Measurements from ENCODE around the gene PCDH9.

PCDH9 gene

GRCh38 chr13:66553391-66553790 lies 676.7 kb downstream of the PCDH9 start:
- H2AFZ ChIP-seq (ENCODE audit: insufficient read depth, low read length, poor library complexity) = no peak overlapping the region
- WGBS (ENCODE audit: extremely low coverage, insufficient coverage, insufficient read length) = no CpG with 5 or more reads among the region's 2 CpGs

GRCh38 chr13:66551128-66551527 lies 679.0 kb downstream of the PCDH9 start:
- H3K4me1 ChIP-seq (ENCODE audit: control insufficient read depth in 1 of 2, insufficient read depth in 2 of 2, low read length in 2 of 2) = no peaks in the 10 kb centered on the region

More at GRCh38 chr13:66553391-66553790, 676.7 kb downstream of the PCDH9 start:
- no peak overlapping the region for H3K4me3 ChIP-seq (ENCODE audit: low read depth, low read length)
- H3K27me3 ChIP-seq (ENCODE audit: insufficient read depth, low read length) = no peaks in the 10 kb centered on the region
- H2BK120ac ChIP-seq (ENCODE audit: insufficient read depth, low read length, poor library complexity) = no peak overlapping the region
- H3K79me2 ChIP-seq (ENCODE audit: control insufficient read depth, insufficient read depth, low read length, poor library complexity) = no peaks in the 10 kb centered on the region
- no peak overlapping the region for H3K14ac ChIP-seq (ENCODE audit: low read length)
- H3K4me1 ChIP-seq (ENCODE audit: control insufficient read depth in 1 of 2, insufficient read depth in 2 of 2, low read length in 2 of 2) = no peaks in the 10 kb centered on the region
- no peak overlapping the region for H2BK5ac ChIP-seq (ENCODE audit: low read depth, low read length, poor library complexity)
- no peak overlapping the region for H2BK12ac ChIP-seq (ENCODE audit: low read length)
- H3K4ac ChIP-seq (ENCODE audit: low read depth, low read length) = no peak overlapping the region
- H3K36me3 ChIP-seq (ENCODE audit: control insufficient read depth in 1 of 2, insufficient read depth in 2 of 2, low read length in 2 of 2) = no peaks in the 10 kb centered on the region
- no peak overlapping the region for H3K4me2 ChIP-seq (ENCODE audit: low read length)
- no peak overlapping the region for H3K18ac ChIP-seq (ENCODE audit: low read length)
- H4K91ac ChIP-seq (ENCODE audit: low read depth, low read length) = no peak overlapping the region
- DNase-seq = no peak
- no peak overlapping the region for H4K12ac ChIP-seq (ENCODE audit: low read depth, low read length)
- no peak overlapping the region for H4K8ac ChIP-seq (ENCODE audit: low read depth, low read length)
- H3K9me3 ChIP-seq (ENCODE audit: insufficient read depth, low read depth, low read length) = no peaks in the 10 kb centered on the region
- no peak overlapping the region for H3K27ac ChIP-seq (ENCODE audit: low read depth, low read length)
- no peaks in the 10 kb centered on the region for H3K79me1 ChIP-seq (ENCODE audit: low read length)
- no peak overlapping the region for H3K9ac ChIP-seq (ENCODE audit: low read length)
- H2AK5ac ChIP-seq (ENCODE audit: low read length) = no peak overlapping the region
- no peak overlapping the region for H3K23ac ChIP-seq (ENCODE audit: low read length)

GRCh38 chr13:66547685-66548084 lies 682.5 kb downstream of the PCDH9 start:
- H3K79me1 ChIP-seq (ENCODE audit: low read length) = no peaks in the 10 kb centered on the region
- H3K36me3 ChIP-seq (ENCODE audit: control insufficient read depth in 1 of 2, insufficient read depth in 2 of 2, low read length in 2 of 2) = no peaks in the 10 kb centered on the region
- no peaks in the 10 kb centered on the region for H3K4me1 ChIP-seq (ENCODE audit: control insufficient read depth in 1 of 2, insufficient read depth in 2 of 2, low read length in 2 of 2)
- H3K9me3 ChIP-seq (ENCODE audit: insufficient read depth, low read depth, low read length) = no peaks in the 10 kb centered on the region
- H3K27me3 ChIP-seq (ENCODE audit: insufficient read depth, low read length) = no peaks in the 10 kb centered on the region
- no peak overlapping the region for H3K23ac ChIP-seq (ENCODE audit: low read length)
- no peak overlapping the region for H3K27ac ChIP-seq (ENCODE audit: low read depth, low read length)
- H4K91ac ChIP-seq (ENCODE audit: low read depth, low read length) = no peak overlapping the region
- H3K79me2 ChIP-seq (ENCODE audit: control insufficient read depth, insufficient read depth, low read length, poor library complexity) = no peaks in the 10 kb centered on the region
- H3K4me3 ChIP-seq (ENCODE audit: low read depth, low read length) = no peak overlapping the region
- H2BK120ac ChIP-seq (ENCODE audit: insufficient read depth, low read length, poor library complexity) = no peak overlapping the region
- H3K14ac ChIP-seq (ENCODE audit: low read length) = no peak overlapping the region
- no peak overlapping the region for H3K18ac ChIP-seq (ENCODE audit: low read length)
- WGBS (ENCODE audit: extremely low coverage, insufficient coverage, insufficient read length) = 100% methylated on average over 1 of the region's 4 CpGs
- no peak overlapping the region for H3K4ac ChIP-seq (ENCODE audit: low read depth, low read length)
- H2AFZ ChIP-seq (ENCODE audit: insufficient read depth, low read length, poor library complexity) = no peak overlapping the region
- H3K9ac ChIP-seq (ENCODE audit: low read length) = no peak overlapping the region
- no peak overlapping the region for H3K4me2 ChIP-seq (ENCODE audit: low read length)
- H4K8ac ChIP-seq (ENCODE audit: low read depth, low read length) = no peak overlapping the region
- DNase-seq = no peak
- H2BK12ac ChIP-seq (ENCODE audit: low read length) = no peak overlapping the region
- no peak overlapping the region for H2BK5ac ChIP-seq (ENCODE audit: low read depth, low read length, poor library complexity)
- no peak overlapping the region for H4K12ac ChIP-seq (ENCODE audit: low read depth, low read length)
- H2AK5ac ChIP-seq (ENCODE audit: low read length) = no peak overlapping the region

More at GRCh38 chr13:66551128-66551527, 679.0 kb downstream of the PCDH9 start:
- H3K4ac ChIP-seq (ENCODE audit: low read depth, low read length) = no peak overlapping the region
- no peaks in the 10 kb centered on the region for H3K9me3 ChIP-seq (ENCODE audit: insufficient read depth, low read depth, low read length)
- DNase-seq = no peak
- no peak overlapping the region for H4K12ac ChIP-seq (ENCODE audit: low read depth, low read length)
- H3K36me3 ChIP-seq (ENCODE audit: control insufficient read depth in 1 of 2, insufficient read depth in 2 of 2, low read length in 2 of 2) = no peaks in the 10 kb centered on the region
- H4K91ac ChIP-seq (ENCODE audit: low read depth, low read length) = no peak overlapping the region
- no peaks in the 10 kb centered on the region for H3K79me2 ChIP-seq (ENCODE audit: control insufficient read depth, insufficient read depth, low read length, poor library complexity)
- no peak overlapping the region for H3K4me2 ChIP-seq (ENCODE audit: low read length)
- H2BK120ac ChIP-seq (ENCODE audit: insufficient read depth, low read length, poor library complexity) = no peak overlapping the region
- H3K14ac ChIP-seq (ENCODE audit: low read length) = no peak overlapping the region
- H4K8ac ChIP-seq (ENCODE audit: low read depth, low read length) = no peak overlapping the region
- no peaks in the 10 kb centered on the region for H3K27me3 ChIP-seq (ENCODE audit: insufficient read depth, low read length)
- H2AK5ac ChIP-seq (ENCODE audit: low read length) = no peak overlapping the region
- no peak overlapping the region for H3K4me3 ChIP-seq (ENCODE audit: low read depth, low read length)
- no peak overlapping the region for H2AFZ ChIP-seq (ENCODE audit: insufficient read depth, low read length, poor library complexity)
- no peak overlapping the region for H3K23ac ChIP-seq (ENCODE audit: low read length)
- no peak overlapping the region for H3K18ac ChIP-seq (ENCODE audit: low read length)
- H2BK5ac ChIP-seq (ENCODE audit: low read depth, low read length, poor library complexity) = no peak overlapping the region
- no CpG with 5 or more reads among the region's 4 CpGs for WGBS (ENCODE audit: extremely low coverage, insufficient coverage, insufficient read length)
- H3K9ac ChIP-seq (ENCODE audit: low read length) = no peak overlapping the region
- H2BK12ac ChIP-seq (ENCODE audit: low read length) = no peak overlapping the region
- no peaks in the 10 kb centered on the region for H3K79me1 ChIP-seq (ENCODE audit: low read length)
- H3K27ac ChIP-seq (ENCODE audit: low read depth, low read length) = no peak overlapping the region

GRCh38 chr13:66546534-66547379 lies 683.4 kb downstream of the PCDH9 start:
- no peak overlapping the region for H2BK12ac ChIP-seq (ENCODE audit: low read length)
- WGBS (ENCODE audit: extremely low coverage, insufficient coverage, insufficient read length) = no CpG with 5 or more reads among the region's 2 CpGs
- H3K27me3 ChIP-seq (ENCODE audit: insufficient read depth, low read length) = no peaks in the 10 kb centered on the region

More at GRCh38 chr13:66546534-66547379, 683.4 kb downstream of the PCDH9 start:
- Histone ChIP-seq H3K9ac (ENCODE audit: low read length) (no peak overlapping the region), H2AFZ (ENCODE audit: insufficient read depth, low read length, poor library complexity) (no peak overlapping the region), H4K12ac (ENCODE audit: low read depth, low read length) (no peak overlapping the region), H3K79me1 (ENCODE audit: low read length) (no peaks in the 10 kb centered on the region), H3K4ac (ENCODE audit: low read depth, low read length) (no peak overlapping the region), H2BK5ac (ENCODE audit: low read depth, low read length, poor library complexity) (no peak overlapping the region), H2BK120ac (ENCODE audit: insufficient read depth, low read length, poor library complexity) (no peak overlapping the region), H3K9me3 (ENCODE audit: insufficient read depth, low read depth, low read length) (no peaks in the 10 kb centered on the region), H3K14ac (ENCODE audit: low read length) (no peak overlapping the region), H3K4me3 (ENCODE audit: low read depth, low read length) (no peak overlapping the region), H3K4me1 (ENCODE audit: control insufficient read depth in 1 of 2, insufficient read depth in 2 of 2, low read length in 2 of 2) (no peaks in the 10 kb centered on the region), H4K8ac (ENCODE audit: low read depth, low read length) (no peak overlapping the region), H3K23ac (ENCODE audit: low read length) (no peak overlapping the region), H3K36me3 (ENCODE audit: control insufficient read depth in 1 of 2, insufficient read depth in 2 of 2, low read length in 2 of 2) (no peaks in the 10 kb centered on the region), H3K4me2 (ENCODE audit: low read length) (no peak overlapping the region), H3K18ac (ENCODE audit: low read length) (no peak overlapping the region), H2AK5ac (ENCODE audit: low read length) (no peak overlapping the region), H4K91ac (ENCODE audit: low read depth, low read length) (no peak overlapping the region), H3K79me2 (ENCODE audit: control insufficient read depth, insufficient read depth, low read length, poor library complexity) (no peaks in the 10 kb centered on the region), H3K27ac (ENCODE audit: low read depth, low read length) (no peak overlapping the region)
- DNase-seq = no peak

All from trophoblast cell (in vitro differentiated cells and primary cell).